IPS-NIHi7 (cell line): ENCODE results near the gene ZNF423.

Experiments used
- DNase-seq: peaks from one replicate; pipeline ENCODE4 v3.0.0; 2012; ENCODE audit warnings: mixed read lengths; ENCODE audit errors: extremely low spot score

The ZNF423 gene

GRCh38 chr16:49558451-49558850, 297.5 kb downstream of the ZNF423 start:
- DNase-seq, result no peak

- peak; percentile 93 for DNase-seq
Observed at GRCh38 chr16:49556606-49557446, 299.1 kb downstream of the ZNF423 start.

- DNase-seq, result no peak
Observed at GRCh38 chr16:49556249-49556605, 299.7 kb downstream of the ZNF423 start.

- no peak for DNase-seq
Observed at GRCh38 chr16:49554681-49555080, 301.2 kb downstream of the ZNF423 start.

GRCh38 chr16:49552313-49552928, 303.5 kb downstream of the ZNF423 start:
- no peak for DNase-seq

GRCh38 chr16:49550666-49551065, 305.2 kb downstream of the ZNF423 start:
- no peak for DNase-seq

GRCh38 chr16:49550140-49550539, 305.8 kb downstream of the ZNF423 start:
- no peak for DNase-seq

GRCh38 chr16:49548325-49548970, 307.5 kb downstream of the ZNF423 start:
- no peak for DNase-seq

GRCh38 chr16:49547448-49547847, 308.5 kb downstream of the ZNF423 start:
- no peak for DNase-seq

- DNase-seq, result no peak
Observed at GRCh38 chr16:49546735-49547134, 309.2 kb downstream of the ZNF423 start.

- no peak for DNase-seq
Observed at GRCh38 chr16:49545741-49546448, 310.0 kb downstream of the ZNF423 start.

GRCh38 chr16:49545243-49545642, 310.7 kb downstream of the ZNF423 start:
- DNase-seq, result no peak

- no peak for DNase-seq
Observed at GRCh38 chr16:49544828-49545227, 311.1 kb downstream of the ZNF423 start.

GRCh38 chr16:49543631-49543946, 312.3 kb downstream of the ZNF423 start:
- DNase-seq, result no peak

GRCh38 chr16:49542946-49543630, 312.8 kb downstream of the ZNF423 start:
- DNase-seq, result no peak

GRCh38 chr16:49542391-49542891, 313.5 kb downstream of the ZNF423 start:
- peak; percentile 39 for DNase-seq

GRCh38 chr16:49540836-49541235, 315.1 kb downstream of the ZNF423 start:
- DNase-seq, result no peak

- DNase-seq, result no peak
Observed at GRCh38 chr16:49539758-49540157, 316.2 kb downstream of the ZNF423 start.

- DNase-seq, result no peak
Observed at GRCh38 chr16:49537924-49538459, 317.9 kb downstream of the ZNF423 start.

GRCh38 chr16:49534901-49535610, 320.9 kb downstream of the ZNF423 start:
- no peak for DNase-seq

- no peak for DNase-seq
Observed at GRCh38 chr16:49533422-49533821, 322.5 kb downstream of the ZNF423 start.
